HCT116 (cell line): Measurements from ENCODE around the gene PLBD2. TPM values are rescaled to one million over a fixed set of nuclear protein-coding genes. Genes with fewer than 3 reads are reported as not detected.

ENCODE experiments used
- CBX3 ChIP-seq: IDR thresholded peaks from 2 replicates; pipeline ENCODE4 v1.6.1; 2012; ENCODE audit warnings: low read depth
- CEBPB ChIP-seq: IDR thresholded peaks from 2 replicates; pipeline ENCODE4 v1.6.1; 2012; ENCODE audit warnings: low read depth
- EZH2 ChIP-seq: fragments of 200-600 bp; sonication (generic); IDR thresholded peaks from 2 replicates; pipeline ENCODE4 v1.6.1; 2017; ENCODE audit warnings: antibody characterized with exemption, mixed run types
- FOSL1 ChIP-seq: IDR thresholded peaks from 2 replicates; pipeline ENCODE4 v1.6.1; 2012; ENCODE audit warnings: low read depth
- JUND ChIP-seq: IDR thresholded peaks from 2 replicates; pipeline ENCODE4 v1.6.1; 2012
- MAX ChIP-seq: IDR thresholded peaks from 2 replicates; pipeline ENCODE4 v1.6.1; 2012
- RAD21 ChIP-seq: IDR thresholded peaks from 2 replicates; pipeline ENCODE4 v1.6.1; 2012; ENCODE audit warnings: low read depth, mild to moderate bottlenecking
- SRF ChIP-seq: IDR thresholded peaks from 2 replicates; pipeline ENCODE4 v1.6.1; 2012; ENCODE audit warnings: low read depth
- TCF7L2 ChIP-seq: IDR thresholded peaks from 2 replicates; pipeline ENCODE4 v1.7.0; 2011; ENCODE audit warnings: borderline replicate concordance, inconsistent platforms; ENCODE audit not compliant: insufficient read depth, insufficient read length; ENCODE audit errors: extremely low read depth
- YY1 ChIP-seq: IDR thresholded peaks from 2 replicates; pipeline ENCODE4 v1.6.1; 2011; ENCODE audit warnings: low read length, low read depth, moderate library complexity, mild to moderate bottlenecking; ENCODE audit not compliant: insufficient replicate concordance; ENCODE audit errors: extremely low read depth
- total RNA-seq: library from RNA; stranded (reverse); gene quantifications from one replicate; pipeline ENCODE4 v1.2.1, GENCODE V29; 2021; ENCODE audit not compliant: unreplicated experiment
- TF ChIP-seq, protein P1 (sequence below): IDR thresholded peaks from 2 replicates; pipeline ENCODE4 v1.6.1; 2011; ENCODE audit warnings: mild to moderate bottlenecking, low read length, moderate library complexity; ENCODE audit not compliant: insufficient replicate concordance; ENCODE audit errors: extremely low read depth

The PLBD2 gene
- total RNA-seq, 1 experiment from 2014 or later = 45.0 TPM

DNA sequence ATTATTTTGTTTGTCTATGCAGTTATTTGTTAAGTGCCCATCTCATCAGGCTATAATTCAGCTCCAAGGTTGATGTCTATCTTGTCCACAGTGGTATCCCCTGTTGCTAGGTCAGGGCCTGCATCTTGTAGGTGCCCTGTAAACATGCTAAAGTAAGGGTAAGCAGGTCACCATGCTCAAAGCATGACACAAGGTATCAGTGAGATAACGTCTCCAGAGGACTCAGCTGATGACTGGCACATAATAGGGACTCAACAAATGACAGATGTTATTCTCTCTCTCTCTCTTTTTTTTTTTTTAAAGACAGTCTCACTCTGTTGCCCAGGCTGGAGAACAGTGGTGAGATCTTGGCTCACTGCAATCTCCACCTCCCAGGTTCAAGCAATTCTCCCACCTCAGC lies 66.1 kb downstream of the PLBD2 start (continued):
- TF ChIP-seq MAX (no peak), RAD21 (no peak), SRF (no peak), YY1 (no peak), CEBPB (no peak), CBX3 (no peak), FOSL1 (no peak), TCF7L2 (no peak), JUND (no peak), EZH2 (no peak)
- TF ChIP-seq, protein P1, sequence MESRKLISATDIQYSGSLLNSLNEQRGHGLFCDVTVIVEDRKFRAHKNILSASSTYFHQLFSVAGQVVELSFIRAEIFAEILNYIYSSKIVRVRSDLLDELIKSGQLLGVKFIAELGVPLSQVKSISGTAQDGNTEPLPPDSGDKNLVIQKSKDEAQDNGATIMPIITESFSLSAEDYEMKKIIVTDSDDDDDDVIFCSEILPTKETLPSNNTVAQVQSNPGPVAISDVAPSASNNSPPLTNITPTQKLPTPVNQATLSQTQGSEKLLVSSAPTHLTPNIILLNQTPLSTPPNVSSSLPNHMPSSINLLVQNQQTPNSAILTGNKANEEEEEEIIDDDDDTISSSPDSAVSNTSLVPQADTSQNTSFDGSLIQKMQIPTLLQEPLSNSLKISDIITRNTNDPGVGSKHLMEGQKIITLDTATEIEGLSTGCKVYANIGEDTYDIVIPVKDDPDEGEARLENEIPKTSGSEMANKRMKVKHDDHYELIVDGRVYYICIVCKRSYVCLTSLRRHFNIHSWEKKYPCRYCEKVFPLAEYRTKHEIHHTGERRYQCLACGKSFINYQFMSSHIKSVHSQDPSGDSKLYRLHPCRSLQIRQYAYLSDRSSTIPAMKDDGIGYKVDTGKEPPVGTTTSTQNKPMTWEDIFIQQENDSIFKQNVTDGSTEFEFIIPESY = no peak
